GM18499 (cell line): Measurements from ENCODE around the gene GRIN3B.
"Not testable (repeated sequence)": the region's sequence is repeated elsewhere in the genome, so short reads cannot be mapped to it uniquely, and the experiment has no call there.

Source experiments
- ATAC-seq: cut with Tn5 transposase; IDR thresholded peaks from one replicate; pipeline ENCODE4 v1.9.1; 2021; ENCODE audit warnings: moderate number of reproducible peaks; ENCODE audit not compliant: insufficient read depth, unreplicated experiment

Gene GRIN3B

GRCh38 chr19:1000095-1000494 is at the start of gene GRIN3B:
Gene GRIN3B (plus strand): TSS chr19:1000419. CDS start chr19:1000438, 19 bp downstream.
- no peak for ATAC-seq

- ATAC-seq, result no peak
These were observed 48.1 kb upstream of the GRIN3B start for GRCh38 chr19:952049-952679.

GRCh38 chr19:952680-953444 is 47.4 kb upstream of the GRIN3B start:
- ATAC-seq, result no peak

- no peak for ATAC-seq
These were observed 46.6 kb upstream of the GRIN3B start for GRCh38 chr19:953445-954271.

DNA sequence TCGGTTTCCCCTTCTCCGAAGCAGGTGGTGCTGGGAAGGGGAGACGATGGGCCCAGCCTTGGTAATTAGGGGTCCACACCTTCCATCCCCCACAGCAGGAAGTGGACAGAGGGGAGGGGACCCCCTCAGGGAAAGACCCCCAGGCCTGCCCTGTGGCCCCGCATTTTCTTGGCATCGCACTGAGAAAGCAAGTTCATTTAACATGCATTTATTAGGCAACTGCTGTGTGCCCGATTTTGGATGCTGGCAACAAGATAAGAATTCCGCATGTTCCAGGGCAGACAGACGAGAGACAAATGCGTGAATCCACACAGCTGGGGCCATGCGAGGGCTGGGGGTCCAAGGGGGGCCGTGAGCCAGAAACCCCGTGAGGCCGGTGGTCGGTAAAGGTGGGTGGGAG is 45.9 kb upstream of the GRIN3B start:
- ATAC-seq, result no peak

GRCh38 chr19:954672-955494 is 45.3 kb upstream of the GRIN3B start:
- ATAC-seq, result no peak

DNA sequence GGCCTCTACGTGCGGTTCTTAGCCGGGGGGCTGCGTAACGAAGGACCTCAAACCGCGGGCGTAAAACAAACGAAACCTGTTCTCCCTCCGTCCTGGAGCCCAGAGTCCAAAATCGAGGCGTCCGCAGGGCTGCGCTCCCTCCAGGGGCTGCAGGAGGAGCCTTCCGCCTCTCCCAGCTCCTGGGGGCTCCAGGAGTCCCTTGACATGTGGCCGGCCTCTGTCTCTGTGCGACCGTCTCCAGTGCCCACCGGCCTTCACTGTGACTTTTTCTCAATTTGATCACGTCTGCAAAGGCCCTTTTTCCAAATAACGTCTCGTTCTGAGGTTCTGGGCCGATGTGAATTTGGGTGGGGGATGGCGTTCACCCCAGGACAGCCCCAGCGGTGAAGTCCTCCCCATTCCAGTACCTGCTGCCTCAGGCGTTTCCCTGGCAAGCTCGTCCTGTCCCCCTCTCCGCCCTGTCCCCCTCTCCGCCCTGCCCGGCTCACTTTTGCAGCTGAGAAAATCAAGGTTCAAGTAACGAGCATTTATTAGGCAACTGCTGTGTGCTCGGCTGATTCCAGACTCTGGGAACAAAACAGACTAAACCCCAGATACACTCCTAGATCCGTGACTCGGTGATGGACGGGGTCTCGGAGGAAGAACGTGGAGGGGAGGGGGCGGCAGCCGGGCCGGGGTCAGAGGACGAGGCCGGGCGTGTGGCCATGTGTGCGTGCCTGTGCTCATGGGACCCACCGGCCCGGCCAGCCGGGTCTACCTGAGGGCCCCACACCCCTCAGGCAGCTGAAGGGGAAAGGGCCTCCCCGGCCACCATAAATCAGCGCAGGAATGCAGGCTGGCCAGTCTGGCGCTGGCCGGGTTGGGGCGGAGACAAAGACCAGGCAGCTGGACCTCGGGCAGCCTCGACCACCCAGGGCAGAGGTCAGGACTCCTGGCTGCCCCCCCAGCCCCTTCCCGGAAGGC is 44.1 kb upstream of the GRIN3B start:
- ATAC-seq, result no peak

DNA sequence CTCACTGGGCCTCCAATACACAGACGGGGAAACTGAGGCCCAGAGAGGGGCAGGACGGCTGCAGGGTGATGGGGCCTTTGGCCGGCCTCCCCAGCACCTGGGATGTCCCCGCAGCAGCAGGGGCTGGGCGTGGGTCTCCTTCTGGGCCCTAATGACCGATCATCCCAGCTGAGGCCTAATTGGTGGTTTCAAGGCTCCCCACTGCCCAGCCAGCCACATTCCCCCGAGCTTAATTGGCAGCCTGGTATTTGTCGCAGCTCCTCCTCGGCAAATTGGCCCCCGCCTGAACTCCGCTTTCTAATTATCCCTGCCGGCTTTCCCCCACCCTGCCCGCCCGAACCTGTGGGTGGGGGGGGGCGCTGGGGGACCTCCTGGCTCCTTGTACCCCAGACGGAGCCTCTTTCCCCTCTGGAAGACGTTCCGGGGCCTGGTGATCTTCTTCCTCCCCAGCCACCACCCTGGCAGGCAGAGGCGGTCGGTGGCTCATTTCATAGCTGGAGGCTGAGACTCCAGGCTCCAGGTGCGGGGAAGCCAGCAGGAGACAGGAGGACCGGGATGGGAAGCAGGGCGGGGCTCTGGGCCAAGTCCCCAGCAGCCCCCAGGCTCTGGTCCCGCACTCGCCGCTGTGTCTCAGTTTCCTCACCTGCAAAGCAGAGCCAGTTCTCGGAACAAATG is 43.3 kb upstream of the GRIN3B start:
- ATAC-seq, result no peak

DNA sequence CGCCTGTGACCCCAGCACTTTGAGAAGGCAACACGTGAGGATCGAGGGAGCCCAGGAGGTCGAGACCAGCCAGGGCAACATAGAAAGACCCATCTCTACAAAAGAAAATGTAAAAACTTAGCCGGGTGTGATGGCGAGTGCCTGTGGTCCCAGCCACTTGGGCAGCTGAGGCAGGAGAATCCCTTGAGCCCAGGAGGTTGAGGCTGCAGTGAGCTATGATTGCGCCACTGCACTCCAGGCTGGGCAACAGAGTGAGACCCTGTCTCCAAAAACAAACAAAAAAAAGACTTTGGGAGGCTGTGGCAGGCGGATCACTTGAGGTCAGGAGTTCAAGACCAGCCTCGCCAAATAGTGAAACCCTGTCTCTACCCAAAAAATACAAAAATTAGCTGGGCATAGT is 42.6 kb upstream of the GRIN3B start:
- not testable (repeated sequence) for ATAC-seq

GRCh38 chr19:958967-959855 is 41.0 kb upstream of the GRIN3B start:
- no peak for ATAC-seq

- no peak for ATAC-seq
These were observed 40.2 kb upstream of the GRIN3B start for GRCh38 chr19:960020-960419.

DNA sequence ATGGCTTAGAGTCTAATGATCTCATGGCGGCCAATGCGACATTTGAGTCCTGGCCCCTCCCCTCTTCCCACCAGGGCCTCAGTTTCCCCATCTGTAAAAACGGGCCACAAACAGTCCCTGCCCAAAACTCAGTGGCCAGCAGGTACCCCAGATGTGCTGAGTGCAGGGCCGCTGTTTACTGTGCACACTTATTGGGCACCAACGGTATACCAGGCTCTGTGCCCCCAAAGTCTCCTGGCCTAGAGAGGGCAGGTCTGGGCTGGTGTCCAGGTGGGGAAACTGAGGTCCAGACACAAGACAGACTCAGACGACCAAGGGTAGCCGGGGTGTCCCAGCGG is 39.6 kb upstream of the GRIN3B start:
- ATAC-seq, result no peak

DNA sequence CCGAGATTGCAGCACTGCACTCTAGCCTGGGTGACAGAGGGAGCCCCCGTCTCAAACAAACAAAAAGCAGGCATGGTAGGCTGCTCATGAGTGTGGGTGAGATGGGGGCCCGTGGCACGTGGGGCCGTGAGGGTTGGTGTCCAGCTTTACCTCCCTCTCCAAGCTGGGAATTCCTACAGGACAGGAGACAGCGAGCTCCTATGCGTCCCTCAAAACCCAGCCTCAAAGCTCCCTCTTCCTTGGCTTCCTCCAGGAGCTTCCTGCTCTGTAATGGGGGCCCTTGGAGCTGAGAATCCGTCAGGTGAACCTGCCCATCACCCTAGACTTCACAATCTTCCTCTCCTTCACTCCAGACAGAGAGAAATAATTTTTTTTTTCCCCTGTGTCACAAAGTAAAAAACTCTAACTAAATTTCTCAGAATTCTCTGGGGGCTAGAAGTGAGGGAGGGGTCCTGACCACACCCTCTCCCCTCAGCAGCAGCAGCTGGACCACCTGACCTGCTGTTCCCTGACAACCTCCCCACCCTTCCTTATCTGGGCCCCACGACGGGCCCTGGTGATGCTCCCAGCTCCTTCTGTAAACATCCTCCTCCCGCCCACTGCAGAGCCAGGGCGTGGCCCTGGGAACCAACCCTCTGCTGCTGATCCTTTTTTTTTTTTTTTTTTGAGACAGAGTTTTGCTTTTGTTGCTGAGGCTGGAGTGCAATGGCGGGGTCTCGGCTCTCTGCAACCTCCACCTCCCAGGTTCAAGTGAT is 38.2 kb upstream of the GRIN3B start:
- no peak for ATAC-seq

- no peak for ATAC-seq
These were observed 37.4 kb upstream of the GRIN3B start for GRCh38 chr19:962683-963400.

DNA sequence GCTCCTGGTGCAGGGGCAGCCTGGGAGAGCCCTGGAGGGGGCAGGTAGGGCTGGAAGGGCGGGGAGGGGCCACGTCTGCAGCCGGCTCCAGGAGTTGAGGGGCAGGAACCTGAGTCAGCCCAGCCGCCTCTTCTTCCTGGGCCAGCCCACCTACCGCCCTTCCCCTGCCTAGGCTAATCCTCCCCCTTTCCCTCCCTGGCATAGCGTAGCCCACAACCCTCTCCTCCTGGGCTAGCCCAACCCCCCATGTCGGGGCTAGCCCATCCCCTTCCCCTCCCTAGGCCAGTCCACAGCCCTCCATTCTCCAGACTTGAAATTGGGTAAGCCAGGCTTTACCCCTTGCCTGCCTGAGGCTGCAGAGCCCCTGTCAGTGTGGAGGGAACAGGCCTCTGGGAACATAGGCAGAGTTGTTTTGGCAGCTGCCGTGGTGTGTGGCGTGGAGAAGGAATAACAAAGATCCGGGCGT is 36.7 kb upstream of the GRIN3B start:
- ATAC-seq, result no peak

DNA sequence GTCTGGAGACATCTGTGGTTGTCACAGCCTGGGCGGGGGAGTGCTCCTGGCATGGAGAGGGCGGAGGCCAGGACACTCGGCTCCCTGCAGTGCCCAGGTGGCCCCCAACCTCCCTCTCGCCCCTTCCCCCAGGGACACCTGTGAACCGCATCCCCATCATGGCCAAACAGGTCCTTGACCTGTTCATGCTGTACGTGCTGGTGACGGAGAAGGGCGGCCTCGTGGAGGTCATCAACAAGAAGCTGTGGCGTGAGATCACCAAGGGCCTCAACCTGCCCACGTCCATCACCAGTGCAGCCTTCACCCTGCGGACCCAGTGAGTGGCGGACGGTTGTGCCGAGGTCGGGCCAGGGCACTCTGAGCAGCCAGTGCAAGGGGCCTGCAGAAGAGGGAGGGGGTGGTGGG is 36.1 kb upstream of the GRIN3B start:
- no peak for ATAC-seq
